Measurements from ENCODE around the gene ETV6.
"Not testable (repeated sequence)": the region's sequence is repeated elsewhere in the genome, so short reads cannot be mapped to it uniquely, and the experiment has no call there.

ETV6 gene

GRCh38 chr12:11905534-11905933 lies 256.1 kb downstream of the ETV6 start:
- no peak for DNase-seq (ENCODE audit: low read depth in 2 of 2)
- no peak overlapping the region for H3K4me3 ChIP-seq (replicated peaks in 1 of 2; ENCODE audit: low read depth in 2 of 2, low read length in 2 of 2)
- TF ChIP-seq CTCF (IDR thresholded peaks at IDR 0.05; ENCODE audit: low read depth, low read length), result no peak

- no peak for TF ChIP-seq CTCF (IDR thresholded peaks at IDR 0.05; ENCODE audit: low read depth, low read length)
- H3K4me3 ChIP-seq (replicated peaks in 1 of 2; ENCODE audit: low read depth in 2 of 2, low read length in 2 of 2), result no peak overlapping the region
- peak; percentile 23 to 68 for DNase-seq (ENCODE audit: low read depth in 2 of 2)
Measured at GRCh38 chr12:11906286-11906935, 256.9 kb downstream of the ETV6 start.

- TF ChIP-seq CTCF (IDR thresholded peaks at IDR 0.05; ENCODE audit: low read depth, low read length), result no peak
- no peak overlapping the region for H3K4me3 ChIP-seq (replicated peaks in 1 of 2; ENCODE audit: low read depth in 2 of 2, low read length in 2 of 2)
- no peak for DNase-seq (ENCODE audit: low read depth in 2 of 2)
Measured at GRCh38 chr12:11907625-11908024, 258.2 kb downstream of the ETV6 start.

- H3K4me3 ChIP-seq (replicated peaks in 1 of 2; ENCODE audit: low read depth in 2 of 2, low read length in 2 of 2), result not testable (repeated sequence)
Measured at GRCh38 chr12:11909406-11909805, 259.9 kb downstream of the ETV6 start.

GRCh38 chr12:11916113-11916512 lies 266.6 kb downstream of the ETV6 start:
- TF ChIP-seq CTCF (IDR thresholded peaks at IDR 0.05; ENCODE audit: low read depth, low read length), result no peak
- no peak for DNase-seq (ENCODE audit: low read depth in 2 of 2)
- no peak overlapping the region for H3K4me3 ChIP-seq (replicated peaks in 1 of 2; ENCODE audit: low read depth in 2 of 2, low read length in 2 of 2)

More at GRCh38 chr12:11909406-11909805, 259.9 kb downstream of the ETV6 start:
- DNase-seq (ENCODE audit: low read depth in 2 of 2), result not testable (repeated sequence)

GRCh38 chr12:11916771-11917170 lies 267.3 kb downstream of the ETV6 start:
- TF ChIP-seq CTCF (IDR thresholded peaks at IDR 0.05; ENCODE audit: low read depth, low read length), result no peak
- no peak for DNase-seq (ENCODE audit: low read depth in 2 of 2)
- H3K4me3 ChIP-seq (replicated peaks in 1 of 2; ENCODE audit: low read depth in 2 of 2, low read length in 2 of 2), result no peak overlapping the region

GRCh38 chr12:11917501-11917900 lies 268.0 kb downstream of the ETV6 start:
- H3K4me3 ChIP-seq (replicated peaks in 1 of 2; ENCODE audit: low read depth in 2 of 2, low read length in 2 of 2), result no peak overlapping the region
- no peak for TF ChIP-seq CTCF (IDR thresholded peaks at IDR 0.05; ENCODE audit: low read depth, low read length)
- no peak for DNase-seq (ENCODE audit: low read depth in 2 of 2)

Measured in cardiac fibroblast (primary cell).